ENCODE results near the gene ZNF285.
A peak's percentile ranks its signal among the peaks of the same experiment; 100 is the strongest.
"Not testable (repeated sequence)": the region's sequence is repeated elsewhere in the genome, so short reads cannot be mapped to it uniquely, and the experiment has no call there.

The ZNF285 gene

DNA sequence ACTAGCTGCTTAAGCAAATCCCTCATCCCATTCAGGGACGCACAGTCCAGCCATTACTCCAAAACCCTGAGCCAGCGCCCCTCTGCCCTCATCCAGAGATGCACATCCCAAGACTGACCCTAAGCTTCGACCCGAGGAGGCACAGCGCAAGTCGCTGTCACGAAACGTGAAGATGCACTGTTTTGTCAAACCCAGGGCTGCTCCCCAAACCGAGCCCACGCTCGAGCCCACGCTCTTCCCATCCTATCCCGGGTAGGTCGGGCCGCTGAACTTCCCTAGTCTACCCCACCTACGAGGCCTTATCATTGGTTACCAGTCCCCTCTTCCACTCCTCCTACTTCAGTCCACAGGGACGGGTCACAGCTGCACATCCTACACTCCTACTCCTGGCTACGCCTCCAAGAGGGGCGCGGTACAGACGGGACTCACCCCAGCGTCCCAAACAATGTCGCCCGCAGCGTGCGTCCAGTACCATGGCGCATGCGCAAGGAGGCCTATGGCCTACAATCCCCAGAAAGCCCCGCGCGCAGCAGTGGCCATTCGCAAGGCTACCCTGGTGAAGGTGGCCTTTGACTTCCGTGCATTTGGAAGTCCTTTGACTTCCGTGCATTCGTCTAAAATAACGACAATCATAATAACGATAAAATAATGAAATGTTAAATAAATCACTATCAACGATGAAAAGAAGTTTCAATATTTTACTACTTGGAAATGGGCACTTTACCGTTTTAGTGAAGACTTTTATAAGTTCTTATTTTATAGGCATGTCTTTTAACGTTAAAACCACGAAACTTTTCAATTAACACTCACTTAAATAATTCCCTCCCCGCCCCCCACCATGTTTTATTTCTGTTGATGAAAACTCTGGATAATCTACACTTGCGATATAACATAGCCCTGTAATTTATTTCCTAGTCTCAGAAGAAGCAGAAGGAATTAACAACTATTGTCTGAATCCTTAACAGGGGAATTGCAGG, at the start of gene ZNF285:
Gene ZNF285, minus strand, starts transcription at position 470 of the 977 bp plus-strand sequence. CDS start 4,395 bp downstream, outside the sequence.
- TF ChIP-seq, protein P1, sequence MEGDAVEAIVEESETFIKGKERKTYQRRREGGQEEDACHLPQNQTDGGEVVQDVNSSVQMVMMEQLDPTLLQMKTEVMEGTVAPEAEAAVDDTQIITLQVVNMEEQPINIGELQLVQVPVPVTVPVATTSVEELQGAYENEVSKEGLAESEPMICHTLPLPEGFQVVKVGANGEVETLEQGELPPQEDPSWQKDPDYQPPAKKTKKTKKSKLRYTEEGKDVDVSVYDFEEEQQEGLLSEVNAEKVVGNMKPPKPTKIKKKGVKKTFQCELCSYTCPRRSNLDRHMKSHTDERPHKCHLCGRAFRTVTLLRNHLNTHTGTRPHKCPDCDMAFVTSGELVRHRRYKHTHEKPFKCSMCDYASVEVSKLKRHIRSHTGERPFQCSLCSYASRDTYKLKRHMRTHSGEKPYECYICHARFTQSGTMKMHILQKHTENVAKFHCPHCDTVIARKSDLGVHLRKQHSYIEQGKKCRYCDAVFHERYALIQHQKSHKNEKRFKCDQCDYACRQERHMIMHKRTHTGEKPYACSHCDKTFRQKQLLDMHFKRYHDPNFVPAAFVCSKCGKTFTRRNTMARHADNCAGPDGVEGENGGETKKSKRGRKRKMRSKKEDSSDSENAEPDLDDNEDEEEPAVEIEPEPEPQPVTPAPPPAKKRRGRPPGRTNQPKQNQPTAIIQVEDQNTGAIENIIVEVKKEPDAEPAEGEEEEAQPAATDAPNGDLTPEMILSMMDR (conservative IDR thresholded peaks at IDR 0.05): no peak
- TF ChIP-seq ZFX (IDR thresholded peaks at IDR 0.05): no peak
- H3K27ac ChIP-seq: peak within 1 kb of the TSS; percentile 45; the same call in 1 of the 2 replicates

DNA sequence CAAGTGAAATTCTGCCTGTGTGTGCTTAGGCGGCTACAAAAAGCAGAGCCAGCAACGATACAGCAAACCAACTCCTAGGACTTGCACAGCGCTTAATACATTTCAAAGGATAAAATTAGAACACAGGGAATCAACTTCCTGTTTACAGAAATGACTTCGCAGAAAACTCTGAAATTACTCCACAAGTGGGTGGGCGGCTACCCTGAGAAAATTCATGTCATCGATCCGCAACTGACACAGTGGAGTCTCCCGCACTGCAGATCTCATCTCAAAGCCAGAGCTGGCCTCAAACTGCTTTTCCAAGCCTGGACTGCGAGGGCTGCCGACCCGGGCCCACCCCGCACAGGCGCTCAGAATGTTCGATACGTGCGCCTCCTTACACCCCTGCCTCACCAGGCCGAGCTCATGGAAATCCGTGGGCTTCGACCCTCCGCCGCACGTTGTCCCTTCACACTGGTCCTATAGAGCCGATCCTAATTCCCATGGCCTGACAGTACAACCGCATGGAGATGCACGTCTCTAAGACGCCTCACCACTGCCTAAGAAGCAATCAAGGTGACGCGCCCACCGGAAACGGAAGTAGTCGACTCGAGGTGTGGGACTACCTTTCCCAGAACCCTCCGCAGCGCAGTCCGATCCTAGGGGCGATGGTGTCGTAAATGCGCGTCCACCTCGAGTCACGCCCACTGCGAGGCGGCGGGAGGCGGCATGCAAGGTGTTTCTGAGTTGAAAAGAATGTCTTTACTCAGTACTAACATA, 46.7 kb upstream of the ZNF285 start, which contains the start of gene ZNF229:
Gene ZNF229, minus strand, starts transcription at position 557 of the 759 bp plus-strand sequence. CDS start 5,625 bp downstream, outside the sequence.
- H3K27ac ChIP-seq: peak within 1 kb of the TSS; percentile 55

DNA sequence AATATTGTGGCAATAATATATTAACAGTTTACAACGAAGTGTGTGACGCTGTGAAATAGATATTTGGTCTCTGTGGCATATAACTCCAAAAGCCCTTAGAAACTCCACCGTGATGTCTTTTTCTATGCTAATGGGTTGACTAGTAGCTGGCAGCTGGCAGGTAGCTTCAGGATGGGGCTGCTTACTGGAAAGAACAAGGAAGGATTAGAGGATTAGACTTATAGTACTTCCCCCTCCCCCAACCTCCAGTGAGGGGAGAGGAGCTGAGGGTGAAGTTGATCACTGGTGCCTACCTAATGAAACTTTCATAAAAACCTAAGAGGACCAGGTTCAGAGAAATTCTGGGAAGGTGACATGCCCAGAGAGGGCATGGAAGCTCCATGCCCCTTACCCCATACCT, 37.0 kb upstream of the ZNF285 start:
- H3K27ac ChIP-seq: no peak overlapping the region
- TF ChIP-seq, protein P1 (conservative IDR thresholded peaks at IDR 0.05): no peak
- no peak for TF ChIP-seq ZFX (IDR thresholded peaks at IDR 0.05)

More for the DNA sequence above, 46.7 kb upstream of the ZNF285 start, which contains the start of gene ZNF229:
- TF ChIP-seq ZFX (IDR thresholded peaks at IDR 0.05): no peak
- TF ChIP-seq, protein P1 (conservative IDR thresholded peaks at IDR 0.05): no peak

DNA sequence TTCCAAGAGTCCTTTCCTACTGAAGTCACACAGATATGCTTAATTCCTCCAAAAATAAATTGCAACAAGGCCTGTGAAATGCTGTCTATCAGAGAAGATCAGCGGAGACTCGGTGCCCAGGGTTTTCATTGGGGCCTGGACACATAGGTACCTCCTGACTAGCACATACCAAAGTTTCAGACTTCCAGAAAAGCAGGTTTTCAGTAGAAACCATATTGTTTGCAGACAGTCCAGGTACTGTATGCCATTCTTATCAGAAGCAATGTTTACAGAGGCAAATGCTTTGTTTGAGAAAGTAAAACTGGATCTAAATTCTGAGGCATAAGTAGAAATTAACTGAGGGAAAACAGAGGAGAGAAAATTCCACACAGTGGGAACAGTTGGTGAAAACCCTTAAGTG, 34.0 kb upstream of the ZNF285 start:
- no peak for TF ChIP-seq ZFX (IDR thresholded peaks at IDR 0.05)
- TF ChIP-seq, protein P1 (conservative IDR thresholded peaks at IDR 0.05): no peak

DNA sequence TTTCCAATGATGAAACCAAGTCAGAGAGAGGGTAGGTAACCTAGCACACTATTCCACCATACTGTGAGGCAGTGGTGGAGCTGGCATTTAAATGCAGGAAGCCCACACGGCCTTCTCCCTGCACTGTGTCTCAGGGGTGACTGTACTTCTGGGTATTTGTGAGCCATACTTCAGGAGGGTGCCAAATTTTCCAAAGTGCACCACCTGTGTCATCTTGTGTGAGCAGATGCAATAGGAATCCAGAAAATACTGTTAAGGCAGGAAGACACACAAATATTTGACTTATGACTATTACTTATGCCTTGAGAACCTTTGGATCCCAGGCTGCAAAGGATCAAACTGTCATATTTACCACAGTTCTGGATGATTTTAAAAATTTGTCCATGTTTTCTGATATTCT, 29.5 kb upstream of the ZNF285 start:
- TF ChIP-seq ZFX (IDR thresholded peaks at IDR 0.05): no peak
- TF ChIP-seq, protein P1 (conservative IDR thresholded peaks at IDR 0.05): no peak
- H3K27ac ChIP-seq: no peak overlapping the region

More for the DNA sequence above, 34.0 kb upstream of the ZNF285 start:
- H3K27ac ChIP-seq: no peak overlapping the region

GRCh38 chr19:44415553-44415952, 14.1 kb upstream of the ZNF285 start:
- not testable (repeated sequence) for H3K27ac ChIP-seq

GRCh38 chr19:44389268-44389667, 12.1 kb downstream of the ZNF285 start:
- not testable (repeated sequence) for H3K27ac ChIP-seq

GRCh38 chr19:44374789-44375188, 26.6 kb downstream of the ZNF285 start:
- TF ChIP-seq ZFX (IDR thresholded peaks at IDR 0.05): no peak
- TF ChIP-seq, protein P1 (conservative IDR thresholded peaks at IDR 0.05): no peak
- no peak overlapping the region for H3K27ac ChIP-seq
